Loucy (cell line): ENCODE measurements around the gene MTF1.

ENCODE experiments used
- H2AFZ ChIP-seq: fragments of 200-600 bp; sonication (generic); 2 replicates; pipeline ENCODE4 v1.6.0; 2016; ENCODE audit warnings: antibody characterized with exemption, mild to moderate bottlenecking, low read length, moderate library complexity
- H3F3A ChIP-seq: fragments of 200-600 bp; 2 replicates; pipeline ENCODE4 v1.6.0; 2016; ENCODE audit warnings: antibody characterized with exemption, low read depth, mild to moderate bottlenecking
- H3K27me3 ChIP-seq: fragments of 200-600 bp; sonication (generic); 2 replicates; pipeline ENCODE4 v1.6.1; 2014; ENCODE audit warnings: low read length, mild to moderate bottlenecking; ENCODE audit not compliant: insufficient read depth, poor library complexity, severe bottlenecking
- H3K36me3 ChIP-seq: fragments of 200-600 bp; sonication (generic); 2 replicates; pipeline ENCODE4 v1.6.1; 2016; ENCODE audit warnings: low read length; ENCODE audit not compliant: insufficient read depth
- H3K4me1 ChIP-seq: fragments of 200-600 bp; sonication (generic); 2 replicates; pipeline ENCODE4 v1.5.1; 2014; ENCODE audit warnings: low read length, mild to moderate bottlenecking; ENCODE audit not compliant: insufficient read depth, poor library complexity, severe bottlenecking
- H3K4me2 ChIP-seq: fragments of 200-600 bp; sonication (generic); 2 replicates; pipeline ENCODE4 v1.6.0; 2014; ENCODE audit warnings: antibody characterized with exemption, low read length, low read depth, mild to moderate bottlenecking; ENCODE audit not compliant: poor library complexity, severe bottlenecking
- H3K4me3 ChIP-seq: fragments of 200-600 bp; sonication (generic); 2 replicates; pipeline ENCODE4 v1.5.1; 2014; ENCODE audit warnings: low read length, mild to moderate bottlenecking, mixed read lengths; ENCODE audit not compliant: poor library complexity, severe bottlenecking
- H3K79me2 ChIP-seq: fragments of 200-600 bp; sonication (generic); 2 replicates; pipeline ENCODE4 v1.6.1; 2014; ENCODE audit warnings: low read length; ENCODE audit not compliant: insufficient read depth
- H3K9ac ChIP-seq: fragments of 200-600 bp; sonication (generic); 2 replicates; pipeline ENCODE4 v1.6.0; 2014; ENCODE audit warnings: mild to moderate bottlenecking, low read depth, low read length, moderate library complexity; ENCODE audit not compliant: poor library complexity, severe bottlenecking
- H3K9me2 ChIP-seq: fragments of 200-600 bp; sonication (generic); replicated peaks from 2 replicates; pipeline ENCODE4 v1.6.1; 2016; ENCODE audit warnings: low read depth, low read length, mixed read lengths
- H3K9me3 ChIP-seq: fragments of 200-600 bp; sonication (generic); 2 replicates; pipeline ENCODE4 v1.6.1; 2014; ENCODE audit warnings: mild to moderate bottlenecking, antibody characterized with exemption, low read length, low read depth; ENCODE audit not compliant: insufficient read depth
- H4K20me1 ChIP-seq: fragments of 200-600 bp; sonication (generic); 2 replicates; pipeline ENCODE4 v1.6.0; 2014; ENCODE audit warnings: antibody characterized with exemption, low read length, mild to moderate bottlenecking; ENCODE audit not compliant: insufficient read depth, poor library complexity, severe bottlenecking
- EZH2phosphoT487 ChIP-seq: fragments of 200-600 bp; IDR thresholded peaks from 2 replicates; pipeline ENCODE4 v1.6.1; 2018; ENCODE audit warnings: antibody characterized with exemption, mild to moderate bottlenecking, moderate library complexity, borderline replicate concordance
- TF ChIP-seq, protein P1 (sequence below): fragments of 200-600 bp; sonication (generic); conservative IDR thresholded peaks from 2 replicates; pipeline ENCODE4 v1.5.1; 2014; ENCODE audit warnings: mild to moderate bottlenecking, antibody characterized with exemption, low read length

Gene MTF1

DNA sequence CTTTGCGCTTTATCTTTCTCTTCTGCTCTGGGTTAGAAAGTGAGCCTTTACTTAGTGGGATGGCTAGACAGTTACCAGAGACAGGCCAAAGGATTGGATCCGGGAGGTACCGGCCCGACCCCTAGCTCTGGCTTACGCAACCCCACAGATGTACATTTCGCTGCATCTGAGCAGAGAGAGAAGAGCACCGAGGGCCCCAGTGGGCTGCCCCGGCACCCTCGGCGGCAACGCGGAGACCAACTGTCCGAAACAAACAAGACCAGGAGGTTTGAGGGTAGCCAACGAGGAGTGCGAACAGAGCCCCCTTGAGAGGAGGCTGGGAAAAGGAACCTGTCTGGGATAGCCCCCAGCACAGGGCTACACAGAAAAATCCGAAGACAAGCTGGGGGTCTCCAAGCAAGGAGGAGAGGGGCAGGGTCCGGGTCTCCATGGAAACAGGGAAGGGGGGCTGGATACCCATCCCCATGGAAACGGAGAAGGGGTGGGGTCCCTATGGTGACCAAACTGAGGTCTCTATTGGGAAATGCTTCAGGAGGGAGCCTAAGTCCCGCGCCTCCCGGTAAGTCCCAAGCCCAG lies 373 bp downstream of the MTF1 start:
- peaks cover 15% of the 10 kb centered on the region; the same call in 1 of the 2 replicates for H3K36me3 ChIP-seq
- H2AFZ ChIP-seq: peak overlapping the region; percentile 76
- H4K20me1 ChIP-seq: peaks cover 14% of the 10 kb centered on the region
- no peaks in the 10 kb centered on the region for H3K9me2 ChIP-seq
- H3K4me1 ChIP-seq: peaks cover 30% of the 10 kb centered on the region
- no peaks in the 10 kb centered on the region for H3K27me3 ChIP-seq
- H3F3A ChIP-seq: no peaks in the 10 kb centered on the region
- peak overlapping the region; percentile 85 for H3K9ac ChIP-seq
- no peak for TF ChIP-seq EZH2phosphoT487
- TF ChIP-seq, protein P1, sequence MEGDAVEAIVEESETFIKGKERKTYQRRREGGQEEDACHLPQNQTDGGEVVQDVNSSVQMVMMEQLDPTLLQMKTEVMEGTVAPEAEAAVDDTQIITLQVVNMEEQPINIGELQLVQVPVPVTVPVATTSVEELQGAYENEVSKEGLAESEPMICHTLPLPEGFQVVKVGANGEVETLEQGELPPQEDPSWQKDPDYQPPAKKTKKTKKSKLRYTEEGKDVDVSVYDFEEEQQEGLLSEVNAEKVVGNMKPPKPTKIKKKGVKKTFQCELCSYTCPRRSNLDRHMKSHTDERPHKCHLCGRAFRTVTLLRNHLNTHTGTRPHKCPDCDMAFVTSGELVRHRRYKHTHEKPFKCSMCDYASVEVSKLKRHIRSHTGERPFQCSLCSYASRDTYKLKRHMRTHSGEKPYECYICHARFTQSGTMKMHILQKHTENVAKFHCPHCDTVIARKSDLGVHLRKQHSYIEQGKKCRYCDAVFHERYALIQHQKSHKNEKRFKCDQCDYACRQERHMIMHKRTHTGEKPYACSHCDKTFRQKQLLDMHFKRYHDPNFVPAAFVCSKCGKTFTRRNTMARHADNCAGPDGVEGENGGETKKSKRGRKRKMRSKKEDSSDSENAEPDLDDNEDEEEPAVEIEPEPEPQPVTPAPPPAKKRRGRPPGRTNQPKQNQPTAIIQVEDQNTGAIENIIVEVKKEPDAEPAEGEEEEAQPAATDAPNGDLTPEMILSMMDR: no peak
- H3K9me3 ChIP-seq: no peaks in the 10 kb centered on the region
- peak overlapping the region; percentile 93 for H3K4me2 ChIP-seq
- peaks cover 36% of the 10 kb centered on the region for H3K79me2 ChIP-seq
- peak overlapping the region; percentile 94 for H3K4me3 ChIP-seq

GRCh38 chr1:37854406-37854805 lies 5.0 kb downstream of the MTF1 start:
- Histone ChIP-seq H4K20me1 (peaks cover 14% of the 10 kb centered on the region), H3K4me1 (peaks cover 51% of the 10 kb centered on the region), H3K4me2 (peak overlapping the region; percentile 59), H3K4me3 (peak overlapping the region; percentile 14), H3K9me2 (no peaks in the 10 kb centered on the region), H3K79me2 (peaks cover 64% of the 10 kb centered on the region), H3K27me3 (no peaks in the 10 kb centered on the region), H3K36me3 (0 out of 2 replicates have a peak, but pooled peaks cover 3% of the 10 kb centered on the region), H3K9me3 (no peaks in the 10 kb centered on the region), H3F3A (no peaks in the 10 kb centered on the region), H2AFZ (no peak overlapping the region), H3K9ac (no peak overlapping the region)
- no peak for TF ChIP-seq EZH2phosphoT487

DNA sequence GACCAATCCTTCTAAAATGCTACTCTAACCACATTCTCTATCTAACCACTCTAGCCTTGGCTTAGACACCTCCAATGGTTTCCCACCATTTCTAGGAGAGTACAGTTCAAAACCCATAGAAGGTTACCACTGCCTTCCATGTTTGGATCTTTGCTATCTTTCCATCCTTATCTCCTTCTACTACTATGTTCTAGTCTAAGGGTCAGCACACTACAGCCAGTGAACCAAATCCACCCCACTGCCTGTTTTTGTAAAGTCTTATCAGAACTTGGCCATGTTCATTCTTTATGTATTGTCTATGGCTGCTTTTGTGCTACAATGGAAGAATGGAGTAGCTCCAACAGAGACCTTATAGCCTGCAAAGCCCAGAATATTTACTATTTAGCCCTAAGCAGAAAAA lies 6.2 kb downstream of the MTF1 start:
- H3K9ac ChIP-seq: no peak overlapping the region
- peak overlapping the region; percentile 43 for H3K4me2 ChIP-seq
- TF ChIP-seq EZH2phosphoT487: no peak
- TF ChIP-seq, protein P1: no peak
- H3K9me2 ChIP-seq: no peaks in the 10 kb centered on the region
- H3K79me2 ChIP-seq: peaks cover 61% of the 10 kb centered on the region
- H3K4me1 ChIP-seq: peaks cover 45% of the 10 kb centered on the region
- 0 out of 2 replicates have a peak, but pooled peaks cover 3% of the 10 kb centered on the region for H3K36me3 ChIP-seq
- no peaks in the 10 kb centered on the region for H3F3A ChIP-seq
- no peaks in the 10 kb centered on the region for H3K27me3 ChIP-seq
- H3K9me3 ChIP-seq: no peaks in the 10 kb centered on the region
- peak overlapping the region; percentile 11 for H3K4me3 ChIP-seq
- H2AFZ ChIP-seq: no peak overlapping the region
- H4K20me1 ChIP-seq: peaks cover 2% of the 10 kb centered on the region

- Histone ChIP-seq H3K4me3 (no peak overlapping the region), H3K79me2 (peaks cover 57% of the 10 kb centered on the region), H3K9ac (no peak overlapping the region), H3F3A (no peaks in the 10 kb centered on the region), H4K20me1 (no peaks in the 10 kb centered on the region), H3K27me3 (no peaks in the 10 kb centered on the region), H3K4me2 (peak overlapping the region; percentile 43), H3K36me3 (peaks cover 8% of the 10 kb centered on the region; the same call in 1 of the 2 replicates), H3K4me1 (peaks cover 42% of the 10 kb centered on the region), H2AFZ (no peak overlapping the region), H3K9me3 (no peaks in the 10 kb centered on the region), H3K9me2 (no peaks in the 10 kb centered on the region)
- TF ChIP-seq, protein P1: no peak
- TF ChIP-seq EZH2phosphoT487: no peak
Measured at GRCh38 chr1:37851782-37852210, 7.6 kb downstream of the MTF1 start.
